ENCODE measurements around the gene EVC.
"Not testable (repeated sequence)": the region's sequence is repeated elsewhere in the genome, so short reads cannot be mapped to it uniquely, and the experiment has no call there.

Gene EVC

GRCh38 chr4:5852523-5853202 lies 141.7 kb downstream of the EVC start:
- TF ChIP-seq CTCF (IDR thresholded peaks at IDR 0.05; ENCODE audit: control extremely low read depth, extremely low read depth, low read depth, missing control alignments), result no peak
- DNase-seq (ENCODE audit: extremely low spot score), result no peak
- CTCF ChIA-PET, result interaction anchor here (1.4 kb wide), 1 partner anchor 9 kb away, joined by 3 read pairs; no protein-coding TSS in a partner anchor
- POLR2A ChIA-PET, result no interaction called here

DNA sequence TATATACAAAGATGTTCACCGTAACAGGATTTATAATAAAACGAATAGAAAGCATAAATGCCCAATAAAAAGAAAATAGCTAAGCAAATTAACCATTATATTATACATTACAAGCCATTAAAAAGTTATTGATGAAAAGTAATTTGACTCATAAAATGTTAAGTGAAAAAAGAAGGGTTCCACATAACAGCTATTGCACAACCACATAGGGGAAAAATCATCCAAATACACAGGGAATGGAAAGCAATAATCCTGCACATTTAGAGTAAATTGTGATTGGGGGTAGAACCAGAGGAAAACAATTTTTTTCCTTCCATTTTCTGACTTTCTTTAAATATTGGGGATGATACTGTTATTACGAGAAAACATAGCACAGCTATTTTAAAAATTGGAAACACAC lies 143.9 kb downstream of the EVC start:
- ChIA-PET CTCF (interaction anchor here (1.8 kb wide), 1 partner anchor 10 kb away, joined by 7 read pairs; no protein-coding TSS in a partner anchor), POLR2A (no interaction called here)
- TF ChIP-seq CTCF (IDR thresholded peaks at IDR 0.05; ENCODE audit: control extremely low read depth, extremely low read depth, low read depth, missing control alignments), result no peak
- no peak for DNase-seq (ENCODE audit: extremely low spot score)

GRCh38 chr4:5856362-5856761 lies 145.4 kb downstream of the EVC start:
- POLR2A ChIA-PET; CTCF ChIA-PET; DNase-seq (ENCODE audit: extremely low spot score): not testable (repeated sequence)

- no peak for TF ChIP-seq CTCF (IDR thresholded peaks at IDR 0.05; ENCODE audit: control extremely low read depth, extremely low read depth, low read depth, missing control alignments)
- no peak for DNase-seq (ENCODE audit: extremely low spot score)
- CTCF ChIA-PET, result no interaction called here
- POLR2A ChIA-PET, result no interaction called here
Observed at GRCh38 chr4:5857199-5857598, 146.2 kb downstream of the EVC start.

DNA sequence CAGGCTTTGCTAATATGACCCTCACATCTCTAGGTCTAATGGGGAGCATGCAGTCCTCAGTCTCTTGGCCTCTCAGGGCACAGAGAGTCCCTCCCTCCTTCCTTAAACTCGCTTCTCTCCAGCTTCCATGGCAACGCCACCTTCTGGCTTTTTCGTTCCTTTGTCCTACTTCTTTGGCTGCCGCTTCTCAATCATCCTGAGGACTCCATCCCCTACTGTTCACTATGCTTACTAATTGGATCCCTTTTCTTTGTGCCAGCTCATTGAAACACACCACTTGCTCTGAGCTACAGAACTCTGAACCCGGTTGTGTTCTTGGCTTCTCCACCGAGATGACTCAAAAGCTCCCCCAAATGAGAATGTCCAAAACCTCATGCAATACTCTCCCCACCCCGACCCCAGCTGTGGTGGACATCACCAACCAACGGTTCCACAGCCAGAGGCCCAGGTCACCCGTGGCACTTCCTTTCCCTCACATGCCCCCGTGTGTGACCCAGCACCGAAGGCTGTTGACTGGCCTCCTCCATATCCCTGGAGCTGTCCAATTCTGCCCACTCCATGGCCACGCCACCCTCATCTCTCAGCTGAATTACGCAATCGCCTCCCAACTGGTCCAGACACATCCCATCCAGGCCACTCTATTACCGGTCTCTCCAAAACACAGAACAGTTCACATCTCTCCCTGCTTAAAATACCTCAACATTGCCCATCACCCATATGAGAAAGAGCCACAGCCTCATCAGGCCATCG lies 147.2 kb downstream of the EVC start:
- ChIA-PET CTCF (no interaction called here), POLR2A (no interaction called here)
- no peak for TF ChIP-seq CTCF (IDR thresholded peaks at IDR 0.05; ENCODE audit: control extremely low read depth, extremely low read depth, low read depth, missing control alignments)
- no peak for DNase-seq (ENCODE audit: extremely low spot score)

- CTCF ChIA-PET, result interaction anchor here (1.1 kb wide), 1 partner anchor 11 kb away, joined by 4 read pairs; no protein-coding TSS in a partner anchor
- POLR2A ChIA-PET, result no interaction called here
- no peak for DNase-seq (ENCODE audit: extremely low spot score)
- no peak for TF ChIP-seq CTCF (IDR thresholded peaks at IDR 0.05; ENCODE audit: control extremely low read depth, extremely low read depth, low read depth, missing control alignments)
Observed at GRCh38 chr4:5863461-5864113, 152.6 kb downstream of the EVC start.

All from GM10248 (cell line).